ENCODE data around the gene LCP1. TPM values are rescaled to one million over a fixed set of nuclear protein-coding genes. Genes with fewer than 3 reads are reported as not detected.

The LCP1 gene
- total RNA-seq, 2 donors from 2014 or later: 727 to 916 TPM

DNA sequence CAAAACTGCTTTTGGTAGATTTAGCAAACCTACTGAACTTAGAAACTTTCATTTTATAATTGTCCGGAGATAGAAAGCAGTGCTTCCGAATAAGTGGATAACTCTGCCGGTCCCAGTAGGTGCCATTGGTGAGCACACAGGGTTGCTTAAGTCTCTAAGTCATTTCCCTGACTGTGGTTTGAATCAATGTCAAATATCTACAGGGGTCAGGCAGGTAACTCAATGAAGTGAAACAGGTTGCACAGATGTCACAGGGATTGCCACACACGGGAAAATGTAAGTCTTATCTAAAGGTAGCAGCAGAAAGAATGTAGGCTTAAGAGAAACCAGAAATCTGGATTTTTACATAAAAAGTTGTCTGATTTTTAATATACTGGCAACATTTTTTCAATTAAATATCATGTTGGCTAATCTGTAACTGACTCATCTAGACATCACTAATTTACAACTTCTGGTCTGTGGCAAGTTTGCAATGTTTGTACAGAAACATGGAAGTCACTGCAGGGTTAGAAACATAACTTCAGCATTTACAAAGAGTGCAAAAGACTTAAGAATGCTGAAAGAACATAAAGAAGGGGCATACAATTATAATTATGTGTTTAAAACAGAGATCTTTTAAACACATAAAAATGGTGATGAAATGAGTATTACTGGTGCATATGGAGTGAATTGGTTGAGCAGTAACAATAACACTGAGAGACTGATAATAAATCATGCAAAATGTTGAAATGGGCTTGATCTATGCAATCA is 15.5 kb upstream of the LCP1 start:
- Mint-ChIP-seq H3K9me3 (no peaks in the 10 kb centered on the region), H3K27me3 (no peaks in the 10 kb centered on the region), H3K36me3 (ENCODE audit: low read depth) (no peaks in the 10 kb centered on the region), H3K27ac (no peak overlapping the region), H3K4me1 (peaks cover 16% of the 10 kb centered on the region), H3K4me3 (no peak overlapping the region)
- no peak for ATAC-seq (replicated peaks)

DNA sequence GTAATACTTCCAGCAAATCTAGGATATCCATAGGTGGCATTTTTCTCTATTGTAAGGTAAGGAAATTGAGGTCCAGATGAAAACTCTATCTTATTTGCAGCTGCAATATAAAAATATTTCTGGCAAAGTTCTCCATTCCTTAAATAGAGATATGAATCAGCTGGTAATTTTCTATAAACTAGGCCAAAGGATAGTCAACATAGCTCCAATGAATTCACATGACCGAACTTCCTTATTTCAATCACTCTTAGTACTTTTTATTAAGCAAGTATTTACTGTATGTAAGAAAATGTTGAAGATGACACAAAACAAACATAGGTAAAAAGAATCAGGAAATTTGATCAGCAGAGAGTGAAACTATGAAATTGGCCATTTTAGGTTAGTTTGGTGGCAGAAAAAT is 13.0 kb upstream of the LCP1 start:
- H3K36me3 Mint-ChIP-seq (ENCODE audit: low read depth): no peaks in the 10 kb centered on the region
- no peak for ATAC-seq (replicated peaks)
- H3K9me3 Mint-ChIP-seq: no peaks in the 10 kb centered on the region
- H3K4me1 Mint-ChIP-seq: peaks cover 5% of the 10 kb centered on the region
- no peak overlapping the region for H3K27ac Mint-ChIP-seq
- no peak overlapping the region for H3K4me3 Mint-ChIP-seq
- H3K27me3 Mint-ChIP-seq: no peaks in the 10 kb centered on the region

DNA sequence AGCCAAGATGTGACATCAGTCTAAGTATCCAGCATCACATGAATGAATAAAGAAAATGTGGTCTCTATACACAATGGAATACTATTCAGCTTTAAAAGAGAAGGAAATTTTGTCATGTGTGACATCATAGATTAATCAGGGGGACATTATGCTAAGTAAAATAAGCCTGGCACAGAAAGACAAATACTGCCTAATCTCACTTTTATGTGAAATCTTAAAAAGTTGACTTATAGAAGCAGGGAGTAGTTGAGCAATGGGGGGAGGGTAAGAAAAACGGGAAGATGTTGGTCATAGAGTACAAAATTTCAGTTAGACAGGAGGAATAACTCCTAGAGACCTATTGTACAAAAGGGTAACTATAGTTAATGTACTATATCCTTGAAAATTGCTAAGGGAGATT is 10.4 kb upstream of the LCP1 start:
- no peak overlapping the region for H3K4me3 Mint-ChIP-seq
- no peaks in the 10 kb centered on the region for H3K27me3 Mint-ChIP-seq
- no peaks in the 10 kb centered on the region for H3K36me3 Mint-ChIP-seq (ENCODE audit: low read depth)
- H3K4me1 Mint-ChIP-seq: peaks cover 8% of the 10 kb centered on the region
- no peak overlapping the region for H3K27ac Mint-ChIP-seq
- no peaks in the 10 kb centered on the region for H3K9me3 Mint-ChIP-seq
- ATAC-seq (replicated peaks): no peak

DNA sequence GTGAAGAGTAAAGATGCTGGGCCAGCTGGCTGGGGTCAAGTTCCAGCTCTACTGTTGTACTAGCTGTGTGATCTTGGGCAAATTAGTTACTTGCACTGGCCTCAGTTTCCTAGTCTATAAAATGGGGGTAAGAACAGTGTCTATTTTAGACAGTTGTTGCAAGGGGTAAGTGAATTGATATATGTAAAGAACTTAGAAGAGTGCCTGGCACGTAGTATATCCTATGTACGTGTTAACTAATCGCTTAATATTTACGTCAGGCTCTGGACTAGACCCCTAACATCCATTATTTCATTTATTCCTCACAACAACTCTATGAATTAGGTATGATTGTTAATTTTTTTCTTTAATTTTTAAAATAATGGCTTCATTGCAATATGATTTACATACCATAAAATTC is 3.7 kb upstream of the LCP1 start:
- no peak overlapping the region for H3K4me3 Mint-ChIP-seq
- no peaks in the 10 kb centered on the region for H3K27me3 Mint-ChIP-seq
- H3K4me1 Mint-ChIP-seq: peaks cover 40% of the 10 kb centered on the region
- H3K9me3 Mint-ChIP-seq: no peaks in the 10 kb centered on the region
- ATAC-seq (replicated peaks): no peak
- H3K36me3 Mint-ChIP-seq (ENCODE audit: low read depth): peaks cover 16% of the 10 kb centered on the region
- peak overlapping the region; percentile 91 for H3K27ac Mint-ChIP-seq

DNA sequence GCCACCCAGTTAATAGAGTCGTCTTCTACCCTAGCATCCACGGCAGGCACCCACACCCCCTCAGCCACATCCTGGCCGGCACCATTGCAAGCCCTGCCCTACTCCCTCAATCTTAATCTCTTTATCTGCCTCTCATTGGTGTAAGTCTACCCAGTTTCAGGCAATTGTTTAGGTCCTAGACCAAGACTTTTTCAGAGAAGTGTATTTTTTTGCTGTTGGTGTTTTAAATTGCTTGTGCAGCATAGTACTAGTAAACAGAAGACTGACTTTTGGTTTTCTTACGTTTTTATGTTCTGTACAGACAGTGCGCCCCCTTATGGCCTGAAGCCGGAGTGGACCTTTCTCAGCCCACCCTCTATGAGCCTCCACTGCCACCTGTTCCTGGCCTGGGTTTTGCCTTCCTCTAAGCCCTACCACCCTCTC is 2.3 kb upstream of the LCP1 start:
- no peaks in the 10 kb centered on the region for H3K9me3 Mint-ChIP-seq
- H3K27ac Mint-ChIP-seq: peak overlapping the region; percentile 91
- peak overlapping the region; percentile 89 for H3K4me3 Mint-ChIP-seq
- peak; percentile 56 for ATAC-seq (replicated peaks)
- H3K36me3 Mint-ChIP-seq (ENCODE audit: low read depth): peaks cover 29% of the 10 kb centered on the region
- H3K27me3 Mint-ChIP-seq: no peaks in the 10 kb centered on the region
- peaks cover 43% of the 10 kb centered on the region for H3K4me1 Mint-ChIP-seq

DNA sequence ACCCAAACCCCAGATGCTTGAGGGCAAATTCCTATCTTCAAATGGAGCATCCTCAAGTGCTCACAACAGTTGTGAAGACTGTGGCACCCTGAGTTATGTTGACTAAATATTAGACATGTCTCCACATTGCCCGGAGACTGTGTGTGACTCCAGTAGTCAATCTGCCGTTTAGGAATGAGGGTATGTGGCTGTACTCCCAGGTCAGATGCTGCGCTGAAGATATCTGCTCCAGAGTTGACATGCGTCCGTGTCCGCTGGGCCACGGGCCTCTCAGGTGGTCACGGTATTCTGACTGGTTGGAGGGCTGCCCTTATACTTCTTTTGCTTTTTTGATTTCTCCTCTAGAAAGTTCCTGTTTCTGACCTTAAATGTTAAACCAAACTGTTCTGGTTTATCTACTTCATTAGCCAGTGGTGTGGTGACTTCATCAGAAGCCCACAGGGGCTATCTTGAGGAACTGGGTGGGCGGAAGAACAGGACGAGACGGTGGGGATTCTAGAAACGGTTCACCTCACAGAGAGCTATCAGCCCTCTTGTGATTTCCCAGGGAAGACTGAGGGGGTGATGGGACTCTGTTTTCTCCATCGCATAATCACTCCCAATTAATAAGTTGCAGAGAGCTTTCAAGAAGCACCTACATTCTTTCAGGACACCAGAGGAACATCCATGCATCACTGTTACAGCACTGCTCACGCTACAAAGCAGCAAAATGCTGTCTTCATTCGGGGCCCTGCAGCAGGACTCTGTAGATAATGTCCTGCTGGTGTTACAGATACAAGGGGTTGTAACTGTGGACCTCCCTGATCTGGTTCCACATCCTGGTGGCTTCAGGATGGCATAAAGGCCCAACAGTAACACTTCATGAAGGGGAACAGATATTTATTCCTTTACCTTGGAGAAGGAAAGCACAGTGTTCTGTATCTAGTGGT is 1.3 kb upstream of the LCP1 start:
- Mint-ChIP-seq H3K27me3 (no peaks in the 10 kb centered on the region), H3K4me1 (peaks cover 42% of the 10 kb centered on the region), H3K4me3 (peak overlapping the region; percentile 89), H3K9me3 (no peaks in the 10 kb centered on the region), H3K27ac (peak overlapping the region; percentile 91), H3K36me3 (ENCODE audit: low read depth) (peaks cover 39% of the 10 kb centered on the region)
- ATAC-seq (replicated peaks): no peak

DNA sequence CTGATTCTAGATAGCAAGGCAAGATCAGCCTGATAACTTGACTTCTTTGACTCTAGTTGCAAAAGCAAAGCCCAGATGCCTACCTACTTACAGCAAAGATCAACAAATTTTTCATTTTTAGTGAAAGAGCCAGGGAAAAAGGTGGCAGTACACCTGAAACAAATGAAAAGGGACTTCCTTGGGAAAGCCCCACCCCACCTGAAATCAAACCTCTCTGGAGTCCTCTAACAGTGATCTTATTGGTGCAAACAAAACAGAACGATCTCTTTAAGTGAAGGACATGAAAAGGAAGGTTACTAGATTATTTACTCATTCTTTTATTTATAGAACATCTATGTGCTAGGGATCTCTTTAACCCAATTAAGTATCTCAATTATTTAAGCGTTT is 507 bp upstream of the LCP1 start:
- no peaks in the 10 kb centered on the region for H3K9me3 Mint-ChIP-seq
- H3K27ac Mint-ChIP-seq: peak overlapping the region; percentile 91
- peak; percentile 10 for ATAC-seq (replicated peaks)
- H3K27me3 Mint-ChIP-seq: no peaks in the 10 kb centered on the region
- H3K36me3 Mint-ChIP-seq (ENCODE audit: low read depth): peaks cover 47% of the 10 kb centered on the region
- H3K4me1 Mint-ChIP-seq: peaks cover 47% of the 10 kb centered on the region
- peak overlapping the region; percentile 89 for H3K4me3 Mint-ChIP-seq

DNA sequence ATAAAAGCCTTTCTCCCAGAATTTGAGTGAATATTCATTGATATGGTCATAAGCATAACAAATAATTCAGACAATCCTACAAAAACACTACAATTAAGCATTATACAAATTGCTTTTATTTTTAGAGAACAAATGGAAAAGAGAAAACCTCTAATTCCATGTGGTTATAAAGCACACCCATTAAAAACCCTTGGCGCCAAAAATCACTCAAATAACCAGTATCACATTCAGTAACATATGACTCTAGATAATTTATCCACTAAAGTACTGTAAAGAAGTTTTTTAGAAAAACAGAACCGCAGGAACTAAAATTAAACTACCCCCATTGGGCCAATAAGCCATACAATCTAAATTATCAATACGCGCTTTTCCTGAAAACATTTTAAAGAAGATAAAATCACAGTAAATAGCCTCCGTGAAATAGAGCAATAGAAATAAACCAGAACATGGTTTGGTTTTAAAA is 569 bp downstream of the LCP1 start:
- H3K27me3 Mint-ChIP-seq: no peaks in the 10 kb centered on the region
- peak overlapping the region; percentile 89 for H3K4me3 Mint-ChIP-seq
- no peaks in the 10 kb centered on the region for H3K9me3 Mint-ChIP-seq
- no peak for ATAC-seq (replicated peaks)
- H3K36me3 Mint-ChIP-seq (ENCODE audit: low read depth): peaks cover 58% of the 10 kb centered on the region
- peak overlapping the region; percentile 91 for H3K27ac Mint-ChIP-seq
- H3K4me1 Mint-ChIP-seq: peaks cover 53% of the 10 kb centered on the region

DNA sequence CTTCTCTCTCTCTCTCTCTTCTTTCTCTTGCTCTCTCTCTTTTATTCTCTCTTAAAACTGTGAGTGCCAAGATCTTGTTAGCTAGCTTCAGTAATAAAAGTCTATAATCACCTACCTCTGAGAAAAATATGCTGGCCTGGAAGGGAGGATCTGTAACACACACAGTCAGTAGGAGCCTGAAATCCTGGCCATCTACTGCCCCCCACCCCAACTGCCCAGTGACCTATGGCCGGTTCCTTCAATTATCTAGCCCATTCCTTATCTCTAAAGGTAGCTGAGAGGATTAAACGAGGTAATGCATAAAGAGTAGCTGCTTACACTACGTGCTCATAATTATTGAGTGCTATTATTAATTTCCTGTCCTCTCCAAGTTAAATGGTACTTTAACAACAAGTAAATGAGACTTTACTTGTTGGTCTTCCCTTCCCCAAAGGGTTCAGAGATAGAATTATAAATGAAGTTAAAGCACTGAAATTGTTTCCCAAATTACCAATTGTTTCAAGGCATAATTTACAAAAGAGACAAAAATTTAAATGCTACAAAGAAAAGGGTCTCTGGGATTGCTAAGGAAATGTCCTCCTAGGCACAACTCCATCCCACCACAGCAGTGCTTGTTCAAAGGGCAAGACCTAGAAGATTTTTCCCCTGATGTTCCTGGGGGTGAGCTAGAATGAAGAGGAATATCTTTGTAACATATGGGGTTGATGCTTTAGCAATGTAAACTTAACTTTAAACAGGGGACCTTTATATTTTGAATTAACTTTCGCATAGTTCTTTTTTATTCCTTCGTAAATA is 1.8 kb downstream of the LCP1 start:
- Mint-ChIP-seq H3K4me3 (peak overlapping the region; percentile 89), H3K36me3 (ENCODE audit: low read depth) (peaks cover 70% of the 10 kb centered on the region), H3K4me1 (peaks cover 59% of the 10 kb centered on the region), H3K27ac (peak overlapping the region; percentile 91), H3K9me3 (no peaks in the 10 kb centered on the region), H3K27me3 (no peaks in the 10 kb centered on the region)
- ATAC-seq (replicated peaks): no peak

DNA sequence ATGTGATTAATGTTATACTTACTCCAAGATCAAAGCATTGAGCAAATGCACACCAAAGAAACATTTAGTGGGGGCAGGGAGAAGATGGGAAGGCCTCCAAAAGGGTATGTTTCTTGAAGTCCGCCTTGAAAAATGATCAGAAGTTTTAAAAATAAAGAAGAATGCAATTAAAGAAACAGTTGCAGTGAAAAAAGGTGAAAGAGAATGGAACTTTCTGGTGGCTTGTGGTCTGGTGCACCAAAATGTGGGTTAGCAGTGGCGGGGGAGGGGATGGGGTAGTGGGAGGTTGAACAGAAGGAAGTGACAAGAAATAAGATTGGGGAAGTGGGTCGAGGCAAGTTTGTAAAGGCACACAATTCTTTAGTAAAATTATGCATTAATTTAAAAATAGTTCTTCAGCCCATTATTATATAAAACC is 2.5 kb downstream of the LCP1 start:
- peaks cover 56% of the 10 kb centered on the region for H3K4me1 Mint-ChIP-seq
- H3K36me3 Mint-ChIP-seq (ENCODE audit: low read depth): peaks cover 77% of the 10 kb centered on the region
- peak overlapping the region; percentile 91 for H3K27ac Mint-ChIP-seq
- no peaks in the 10 kb centered on the region for H3K9me3 Mint-ChIP-seq
- H3K4me3 Mint-ChIP-seq: peak overlapping the region; percentile 89
- no peaks in the 10 kb centered on the region for H3K27me3 Mint-ChIP-seq
- ATAC-seq (replicated peaks): no peak

DNA sequence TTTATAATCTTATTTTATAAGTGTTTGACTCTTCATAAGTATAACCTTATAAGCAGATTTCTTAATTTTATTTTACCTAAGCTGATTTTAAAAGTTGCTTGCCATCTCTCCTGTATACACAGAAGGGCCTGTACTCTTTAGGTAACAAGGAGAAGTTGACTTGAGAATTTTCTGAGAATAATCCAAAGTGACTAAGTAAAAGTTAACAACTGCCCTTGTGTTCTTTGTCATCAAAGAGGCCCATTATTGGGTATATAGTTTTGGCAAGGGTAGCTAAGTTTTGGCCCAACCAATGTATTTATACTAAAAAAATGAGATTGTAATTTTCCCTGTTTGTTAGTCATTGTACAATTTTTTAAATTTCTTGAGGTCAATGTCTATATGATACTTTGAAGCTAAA is 3.2 kb downstream of the LCP1 start:
- Mint-ChIP-seq H3K4me3 (peak overlapping the region; percentile 89), H3K9me3 (no peaks in the 10 kb centered on the region), H3K27ac (peak overlapping the region; percentile 91), H3K36me3 (ENCODE audit: low read depth) (peaks cover 84% of the 10 kb centered on the region), H3K4me1 (peaks cover 51% of the 10 kb centered on the region), H3K27me3 (no peaks in the 10 kb centered on the region)
- ATAC-seq (replicated peaks): peak; percentile 14

DNA sequence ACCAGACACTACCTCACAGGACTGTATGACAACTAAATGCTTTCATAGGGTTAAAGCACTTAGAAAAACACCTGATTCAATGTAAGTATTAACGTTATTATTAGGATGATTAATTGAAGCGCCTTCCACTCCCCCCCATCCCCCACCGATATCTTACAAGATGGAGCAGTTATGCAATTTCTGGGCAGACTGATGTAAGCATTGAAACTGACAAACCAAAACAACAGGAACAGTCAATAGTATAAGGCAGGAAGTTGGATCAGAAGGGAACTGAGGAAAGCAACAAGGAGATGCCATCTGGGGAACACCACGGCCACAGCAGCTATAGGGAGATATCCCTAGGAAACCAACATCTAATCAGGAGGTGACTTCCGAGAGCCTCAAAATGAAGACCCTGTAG is 3.8 kb downstream of the LCP1 start:
- H3K27me3 Mint-ChIP-seq: no peaks in the 10 kb centered on the region
- H3K4me1 Mint-ChIP-seq: peaks cover 51% of the 10 kb centered on the region
- H3K4me3 Mint-ChIP-seq: peak overlapping the region; percentile 89
- H3K9me3 Mint-ChIP-seq: no peaks in the 10 kb centered on the region
- peaks cover 90% of the 10 kb centered on the region for H3K36me3 Mint-ChIP-seq (ENCODE audit: low read depth)
- ATAC-seq (replicated peaks): no peak
- H3K27ac Mint-ChIP-seq: peak overlapping the region; percentile 54

DNA sequence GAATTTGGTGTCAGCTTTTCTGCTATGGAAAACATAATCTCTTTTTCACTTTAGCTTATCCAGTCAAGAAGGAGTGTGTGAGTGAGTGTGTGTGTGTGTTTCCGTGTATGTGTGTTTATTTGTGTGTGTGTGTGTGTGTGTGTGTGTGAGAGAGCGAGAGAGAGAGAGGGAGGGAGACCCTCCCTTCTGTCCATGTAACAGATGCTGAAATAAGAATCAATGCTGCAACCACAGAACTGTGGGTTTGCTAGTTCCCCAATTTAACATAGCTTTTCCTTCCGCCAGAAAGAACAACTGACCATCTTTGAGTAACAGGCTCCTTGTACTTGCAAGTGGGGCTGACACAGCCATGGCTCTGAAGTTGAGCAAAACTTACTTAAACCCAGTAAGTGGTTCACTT is 5.2 kb downstream of the LCP1 start:
- Mint-ChIP-seq H3K36me3 (ENCODE audit: low read depth) (peaks cover 96% of the 10 kb centered on the region), H3K4me3 (peak overlapping the region; percentile 89), H3K9me3 (no peaks in the 10 kb centered on the region), H3K4me1 (peaks cover 56% of the 10 kb centered on the region), H3K27me3 (no peaks in the 10 kb centered on the region), H3K27ac (peak overlapping the region; percentile 54)
- no peak for ATAC-seq (replicated peaks)

DNA sequence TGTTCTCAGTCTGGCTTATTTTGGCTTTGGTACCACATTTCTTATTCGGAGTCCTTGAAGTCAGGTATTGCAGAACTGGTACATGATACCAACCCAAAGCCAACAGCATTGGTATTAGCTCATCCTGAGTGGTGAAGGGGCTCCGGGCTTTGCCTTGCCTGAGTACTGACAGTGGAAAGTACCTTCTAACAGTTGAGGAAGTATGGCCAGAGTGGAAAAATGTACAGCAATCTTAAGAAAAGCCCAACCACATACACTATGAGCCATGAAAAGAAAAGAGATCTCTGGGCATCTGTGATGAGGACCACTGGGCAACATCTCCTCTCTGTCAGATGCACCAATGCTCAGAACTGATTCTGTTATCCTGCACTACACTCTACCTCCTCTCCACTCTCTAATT is 8.3 kb downstream of the LCP1 start:
- ATAC-seq (replicated peaks): peak; percentile 62
- H3K9me3 Mint-ChIP-seq: no peaks in the 10 kb centered on the region
- H3K27me3 Mint-ChIP-seq: no peaks in the 10 kb centered on the region

More for the DNA sequence above, 8.3 kb downstream of the LCP1 start:
- Mint-ChIP-seq H3K27ac (peak overlapping the region; percentile 95), H3K4me1 (peaks cover 80% of the 10 kb centered on the region), H3K36me3 (ENCODE audit: low read depth) (peaks cover 100% of the 10 kb centered on the region), H3K4me3 (peak overlapping the region; percentile 89)
